H1 (cell line): ENCODE measurements around the gene OR4F6.

ENCODE experiments used
- CTCF ChIP-seq, 3 experiments: IDR thresholded peaks; 1 replicate in 2 of 3; 2 replicates in 1 of 3; pipeline versions ENCODE4 v1.5.1 to v1.6.1; 2011; ENCODE audit warnings: low read length in 3 of 3, mild to moderate bottlenecking in 3 of 3, inconsistent platforms in 2 of 3, low read depth in 1 of 3, moderate library complexity in 1 of 3; ENCODE audit not compliant: insufficient read depth in 1 of 3; ENCODE audit errors: control extremely low read depth in 1 of 3
- EP300 ChIP-seq, 2 experiments: IDR thresholded peaks; 1 replicate in 1 of 2; 2 replicates in 1 of 2; pipeline ENCODE4 v1.6.1; 2011 to 2012; ENCODE audit warnings: low read depth in 2 of 2, low read length in 2 of 2, mild to moderate bottlenecking in 2 of 2, borderline replicate concordance in 1 of 2, inconsistent platforms in 1 of 2, moderate library complexity in 1 of 2
- EZH2 ChIP-seq: fragments of 200-600 bp; sonication (generic); IDR thresholded peaks from 2 replicates; pipeline ENCODE4 v1.7.1; 2012; ENCODE audit warnings: low read depth, mild to moderate bottlenecking, moderate library complexity, low read length, inconsistent platforms; ENCODE audit not compliant: severe bottlenecking
- GABPA ChIP-seq: IDR thresholded peaks from 2 replicates; pipeline ENCODE4 v1.6.1; 2011; ENCODE audit warnings: mild to moderate bottlenecking, low read length, moderate library complexity, borderline replicate concordance; ENCODE audit not compliant: insufficient read depth
- JUN ChIP-seq: IDR thresholded peaks from 2 replicates; pipeline ENCODE4 v1.6.1; 2011; ENCODE audit warnings: low read depth, mild to moderate bottlenecking, improper control_type of control experiment, low read length
- PHF8 ChIP-seq: fragments of 200-600 bp; sonication (generic); conservative IDR thresholded peaks from 2 replicates; pipeline ENCODE4 v1.7.1; 2012; ENCODE audit warnings: low read depth, mild to moderate bottlenecking, inconsistent platforms, low read length, moderate library complexity
- POLR2A ChIP-seq, 2 experiments: IDR thresholded peaks; 1 replicate in 1 of 2; 2 replicates in 1 of 2; pipeline ENCODE4 v1.6.1; 2011; ENCODE audit warnings: low read depth in 2 of 2, low read length in 2 of 2, mild to moderate bottlenecking in 2 of 2; ENCODE audit errors: control extremely low read depth in 1 of 2
- SIRT6 ChIP-seq: IDR thresholded peaks from one replicate; pipeline ENCODE4 v1.7.1; 2012; ENCODE audit warnings: low read length, inconsistent platforms
- SIX5 ChIP-seq: IDR thresholded peaks from 2 replicates; pipeline ENCODE4 v1.6.1; 2011; ENCODE audit warnings: mild to moderate bottlenecking, low read depth, low read length
- SP4 ChIP-seq: IDR thresholded peaks from 2 replicates; pipeline ENCODE4 v1.6.1; 2012; ENCODE audit warnings: low read length, inconsistent platforms
- TAF1 ChIP-seq: IDR thresholded peaks from 2 replicates; pipeline ENCODE4 v1.6.1; 2011; ENCODE audit warnings: mild to moderate bottlenecking, low read depth, low read length
- YY1 ChIP-seq: IDR thresholded peaks from 2 replicates; pipeline ENCODE4 v1.6.1; 2011; ENCODE audit warnings: low read depth, mild to moderate bottlenecking, low read length

DNA sequence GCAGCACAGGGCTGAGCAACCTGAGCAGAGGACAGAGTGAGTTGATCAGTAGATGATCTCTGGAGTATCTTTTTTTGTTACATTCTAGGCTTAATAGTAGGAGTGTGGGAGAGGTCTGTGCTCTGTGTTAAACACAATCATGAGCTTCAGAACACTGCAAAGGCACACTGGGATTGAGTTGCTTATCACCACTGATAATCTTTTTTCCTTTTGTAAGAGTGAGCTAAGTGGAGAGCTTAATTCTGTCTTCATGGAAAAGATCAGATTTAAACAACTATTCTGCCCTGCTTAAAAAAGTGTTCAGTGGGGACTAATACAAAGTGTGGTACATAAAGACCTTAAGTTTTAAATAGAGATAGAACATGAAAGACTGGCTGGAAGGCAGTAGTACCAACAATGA is 1.1 kb downstream of the OR4F6 start:
- TF ChIP-seq GABPA (no peak), EP300 (IDR thresholded peaks at IDR 0.05; ENCODE audit: borderline replicate concordance in 1 of 2, low read depth in 2 of 2, low read length in 2 of 2) (no peak), TAF1 (no peak), JUN (no peak), CTCF (IDR thresholded peaks at IDR 0.05; ENCODE audit: control extremely low read depth in 1 of 3, insufficient read depth in 1 of 3, low read depth in 1 of 3, low read length in 3 of 3) (no peak), EZH2 (no peak), SIX5 (no peak), YY1 (no peak), POLR2A (IDR thresholded peaks at IDR 0.05; ENCODE audit: control extremely low read depth in 1 of 2, low read depth in 2 of 2, low read length in 2 of 2) (no peak), SP4 (no peak), PHF8 (no peak), SIRT6 (no peak)
